Right atrium auricular region (tissue), 2 donors: ENCODE measurements around the gene MKKS. TPM values are rescaled to one million over a fixed set of nuclear protein-coding genes. Genes with fewer than 3 reads are reported as not detected.

ENCODE experiments used
- DNase-seq: peaks from one replicate; pipeline ENCODE4 v3.0.0-alpha.2; 2019; ENCODE audit warnings: low spot score
- H3K27ac ChIP-seq, 2 donors: fragments of 200-600 bp; sonication (generic); 1 replicate in 1 of 2; 2 replicates in 1 of 2; pipeline ENCODE4 v1.5.1; 2016 to 2019
- H3K27me3 ChIP-seq, 2 donors: fragments of 200-600 bp; sonication (generic); one replicate each; pipeline versions ENCODE4 v1.5.1 to v1.6.0; 2017 to 2019
- H3K36me3 ChIP-seq: fragments of 200-600 bp; sonication (generic); one replicate; pipeline ENCODE4 v1.5.1; 2016
- H3K4me1 ChIP-seq, 2 donors: fragments of 200-600 bp; sonication (generic); one replicate each; pipeline versions ENCODE4 v1.5.1 to v1.6.0; 2017 to 2019
- H3K4me3 ChIP-seq, 2 donors: fragments of 200-600 bp; sonication (generic); 1 replicate in 1 of 2; 2 replicates in 1 of 2; pipeline ENCODE4 v1.5.1; 2017 to 2019; ENCODE audit warnings: mild to moderate bottlenecking in 1 of 2, moderate library complexity in 1 of 2
- H3K9me3 ChIP-seq, 2 donors: fragments of 200-600 bp; sonication (generic); one replicate each; pipeline ENCODE4 v1.5.1; 2019
- total RNA-seq, 2 donors: library from RNA; depleted of rRNA; stranded (reverse); fragments of >200 nt; gene quantifications; one replicate each; pipeline ENCODE4 v1.1.0, GENCODE V29; 2016
- TF ChIP-seq, protein P1 (sequence below), 2 donors: fragments of 200-600 bp; sonication (generic); IDR thresholded peaks; one replicate each; pipeline ENCODE4 v1.5.1; 2019; ENCODE audit warnings: antibody characterized with exemption in 2 of 2

The MKKS gene
- total RNA-seq, 2 donors from 2014 or later, result 12.4 to 15.4 TPM

DNA sequence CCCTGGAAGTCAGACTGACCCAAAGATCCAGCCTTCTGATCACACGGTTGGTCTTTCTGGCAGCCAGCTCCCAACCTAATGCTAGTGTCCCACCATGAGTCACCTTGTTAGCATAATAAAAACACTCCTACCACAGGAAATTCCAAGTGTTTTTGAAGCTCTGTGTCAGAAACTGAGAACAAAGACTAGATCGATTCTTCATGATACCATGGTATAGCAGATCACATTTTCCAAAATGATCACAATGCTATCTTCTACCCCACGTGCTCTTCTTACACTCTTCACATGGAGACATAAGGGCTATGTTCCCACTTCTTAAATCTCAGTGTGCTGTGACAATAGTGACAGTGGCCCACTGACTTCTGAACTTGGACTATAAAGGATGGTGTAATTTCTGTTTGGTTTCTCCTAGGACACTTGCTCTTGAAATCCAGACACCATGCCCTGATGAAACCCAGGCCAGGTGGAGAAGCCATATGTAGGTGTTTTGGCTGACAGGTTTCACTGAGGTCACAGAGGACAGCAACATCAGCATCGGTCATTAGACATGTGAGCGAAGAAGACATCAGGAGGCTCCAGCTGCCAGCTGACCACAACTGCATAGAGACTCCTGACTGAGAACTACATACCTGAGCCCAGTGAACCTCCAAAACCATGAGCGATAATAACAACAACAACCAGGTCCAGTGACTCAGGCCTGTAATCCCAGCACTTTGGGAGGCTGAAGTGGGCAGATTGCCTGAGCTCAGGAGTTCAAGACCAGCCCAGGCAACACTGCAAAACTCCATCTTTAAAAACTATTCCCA lies 57.5 kb downstream of the MKKS start:
- Histone ChIP-seq H3K27ac (no peak overlapping the region), H3K27me3 (no peaks in the 10 kb centered on the region), H3K4me1 (no peaks in the 10 kb centered on the region), H3K4me3 (no peak overlapping the region), H3K9me3 (peaks cover 0 to 9% of the 10 kb centered on the region in 2 donors), H3K36me3 (no peaks in the 10 kb centered on the region)
- DNase-seq, result no peak
- TF ChIP-seq, protein P1, sequence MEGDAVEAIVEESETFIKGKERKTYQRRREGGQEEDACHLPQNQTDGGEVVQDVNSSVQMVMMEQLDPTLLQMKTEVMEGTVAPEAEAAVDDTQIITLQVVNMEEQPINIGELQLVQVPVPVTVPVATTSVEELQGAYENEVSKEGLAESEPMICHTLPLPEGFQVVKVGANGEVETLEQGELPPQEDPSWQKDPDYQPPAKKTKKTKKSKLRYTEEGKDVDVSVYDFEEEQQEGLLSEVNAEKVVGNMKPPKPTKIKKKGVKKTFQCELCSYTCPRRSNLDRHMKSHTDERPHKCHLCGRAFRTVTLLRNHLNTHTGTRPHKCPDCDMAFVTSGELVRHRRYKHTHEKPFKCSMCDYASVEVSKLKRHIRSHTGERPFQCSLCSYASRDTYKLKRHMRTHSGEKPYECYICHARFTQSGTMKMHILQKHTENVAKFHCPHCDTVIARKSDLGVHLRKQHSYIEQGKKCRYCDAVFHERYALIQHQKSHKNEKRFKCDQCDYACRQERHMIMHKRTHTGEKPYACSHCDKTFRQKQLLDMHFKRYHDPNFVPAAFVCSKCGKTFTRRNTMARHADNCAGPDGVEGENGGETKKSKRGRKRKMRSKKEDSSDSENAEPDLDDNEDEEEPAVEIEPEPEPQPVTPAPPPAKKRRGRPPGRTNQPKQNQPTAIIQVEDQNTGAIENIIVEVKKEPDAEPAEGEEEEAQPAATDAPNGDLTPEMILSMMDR (IDR thresholded peaks at IDR 0.05), result no peak

DNA sequence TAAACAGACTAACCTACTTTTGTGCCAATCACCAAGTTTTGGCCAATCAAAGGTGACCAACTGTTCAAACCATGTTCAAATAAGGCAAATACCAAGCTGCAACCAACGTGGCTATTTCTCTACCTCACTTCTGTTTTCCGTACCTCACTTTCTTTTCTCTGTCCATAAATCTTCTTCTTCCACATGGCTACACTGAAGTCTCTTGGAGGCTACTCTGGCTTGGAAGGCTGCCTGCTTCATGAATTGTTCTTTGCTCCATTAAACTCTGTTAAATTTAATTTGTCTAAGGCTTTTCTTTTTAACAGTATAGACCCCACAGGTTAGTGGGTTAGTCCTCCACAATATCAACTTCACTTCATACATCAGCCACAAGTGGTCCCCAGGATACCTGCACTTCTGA lies 58.8 kb downstream of the MKKS start:
- no peaks in the 10 kb centered on the region for H3K36me3 ChIP-seq
- TF ChIP-seq, protein P1 (IDR thresholded peaks at IDR 0.05), result no peak
- peaks cover 0 to 9% of the 10 kb centered on the region in 2 donors for H3K9me3 ChIP-seq
- no peaks in the 10 kb centered on the region for H3K4me1 ChIP-seq
- DNase-seq, result no peak
- H3K27ac ChIP-seq, result no peak overlapping the region
- no peaks in the 10 kb centered on the region for H3K27me3 ChIP-seq
- no peak overlapping the region for H3K4me3 ChIP-seq

DNA sequence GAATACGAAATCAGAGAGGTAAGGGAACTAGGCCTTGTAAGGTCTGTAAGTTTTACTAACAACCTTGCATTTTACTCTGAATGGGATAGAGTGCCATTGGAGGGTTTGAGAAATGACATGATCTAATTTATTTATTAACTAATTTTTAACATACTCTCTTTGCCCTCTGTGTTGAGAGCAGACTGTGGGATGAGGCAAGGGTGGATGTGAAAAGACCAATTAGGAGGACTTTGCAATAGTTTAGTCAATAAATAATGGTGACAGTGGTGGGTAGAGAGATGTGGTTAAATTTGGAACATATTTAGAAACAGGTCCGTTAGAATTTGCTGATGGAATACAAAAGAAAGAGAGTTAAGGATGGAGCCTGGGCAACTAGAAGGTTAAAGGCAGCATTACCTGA lies 60.0 kb downstream of the MKKS start:
- Histone ChIP-seq H3K27me3 (no peaks in the 10 kb centered on the region), H3K27ac (no peak overlapping the region), H3K4me1 (no peaks in the 10 kb centered on the region), H3K4me3 (no peak overlapping the region), H3K36me3 (no peaks in the 10 kb centered on the region), H3K9me3 (peaks cover 0 to 9% of the 10 kb centered on the region in 2 donors)
- no peak for DNase-seq
- TF ChIP-seq, protein P1 (IDR thresholded peaks at IDR 0.05), result no peak

DNA sequence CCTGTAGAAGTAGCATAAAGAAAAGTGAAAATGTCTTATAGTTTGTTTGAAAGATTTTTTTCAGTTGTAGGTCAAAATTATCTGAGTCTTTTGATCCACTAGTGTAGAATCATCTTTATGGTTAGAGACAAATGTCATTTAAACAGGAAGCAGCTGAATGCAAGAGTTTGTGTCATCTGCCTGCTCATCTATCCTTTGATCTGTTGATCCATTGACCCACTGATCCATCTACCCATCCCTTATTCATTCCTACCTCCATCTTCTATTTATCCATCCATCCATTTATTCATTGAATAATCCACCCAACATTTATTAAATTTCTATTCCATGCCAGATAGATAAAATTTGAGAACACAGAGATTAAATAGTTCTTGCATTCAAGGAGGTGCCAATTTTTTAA lies 62.6 kb downstream of the MKKS start:
- Histone ChIP-seq H3K9me3 (peaks cover 0 to 7% of the 10 kb centered on the region in 2 donors), H3K27ac (no peak overlapping the region), H3K27me3 (no peaks in the 10 kb centered on the region), H3K4me1 (no peaks in the 10 kb centered on the region), H3K36me3 (no peaks in the 10 kb centered on the region), H3K4me3 (no peak overlapping the region)
- TF ChIP-seq, protein P1 (IDR thresholded peaks at IDR 0.05), result no peak
- no peak for DNase-seq

DNA sequence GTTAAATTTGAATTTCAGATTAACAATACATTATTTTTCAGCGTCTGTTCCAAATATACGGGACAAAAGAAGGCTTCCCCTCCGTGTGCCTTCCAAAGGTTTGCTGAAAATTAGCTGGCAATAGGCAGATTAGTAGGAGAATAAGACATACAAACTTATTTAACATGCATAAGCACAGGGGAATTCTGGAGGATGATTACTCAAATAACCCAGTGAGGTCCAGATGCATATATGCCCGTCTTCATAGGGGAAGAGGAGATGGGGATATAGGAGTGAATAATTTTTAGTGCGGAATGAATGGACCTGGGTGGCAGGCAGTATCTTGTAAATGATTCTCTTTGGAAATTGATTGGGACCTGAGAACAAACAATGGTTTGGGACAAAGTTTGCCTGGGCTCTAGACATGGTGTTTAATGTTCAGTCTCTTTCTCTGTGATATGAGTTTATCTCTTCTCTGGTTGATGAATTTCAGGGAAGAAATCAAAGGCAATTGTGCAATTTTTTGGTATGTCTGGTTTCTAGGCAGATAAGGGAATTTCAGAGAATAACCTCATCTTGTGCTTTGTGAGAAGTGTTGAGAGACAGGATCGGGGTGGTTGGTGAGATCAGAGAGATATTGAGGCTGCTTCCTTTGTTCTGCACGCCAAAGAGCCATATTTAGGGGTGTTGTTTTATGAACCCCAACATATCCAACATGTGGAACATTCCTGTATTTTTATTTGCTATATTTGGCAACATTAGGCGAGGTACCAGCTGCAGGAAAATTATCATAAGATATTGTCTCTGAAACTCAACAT lies 63.7 kb downstream of the MKKS start:
- no peak for DNase-seq
- Histone ChIP-seq H3K4me1 (no peaks in the 10 kb centered on the region), H3K27me3 (no peaks in the 10 kb centered on the region), H3K27ac (no peak overlapping the region), H3K9me3 (no peaks in the 10 kb centered on the region), H3K36me3 (no peaks in the 10 kb centered on the region), H3K4me3 (no peak overlapping the region)
- TF ChIP-seq, protein P1 (IDR thresholded peaks at IDR 0.05), result no peak
